Colonic mucosa (tissue), 4 donors: ENCODE data around the gene CRTC3. TPM values are rescaled to one million over a fixed set of nuclear protein-coding genes. Genes with fewer than 3 reads are reported as not detected.
A peak's percentile ranks its signal among the peaks of the same experiment; 100 is the strongest.

Experiments
- DNase-seq: peaks from one replicate; pipeline ENCODE4 v3.0.0-alpha.2; 2020
- H3K27ac ChIP-seq: fragments of 200-600 bp; one replicate; pipeline ENCODE4 v1.8.0; 2021
- H3K27me3 ChIP-seq: fragments of 200-600 bp; one replicate; pipeline ENCODE4 v1.8.0; 2021
- H3K36me3 ChIP-seq: fragments of 200-600 bp; one replicate; pipeline ENCODE4 v1.8.0; 2021
- H3K4me1 ChIP-seq: fragments of 200-600 bp; one replicate; pipeline ENCODE4 v1.8.0; 2021; ENCODE audit warnings: mild to moderate bottlenecking
- H3K4me3 ChIP-seq: fragments of 200-600 bp; one replicate; pipeline ENCODE4 v1.8.0; 2021
- H3K9ac ChIP-seq, 2 donors: one replicate each; pipeline ENCODE4 v1.7.0; 2013; ENCODE audit warnings: control low read depth in 2 of 2, low read depth in 2 of 2, low read length in 2 of 2
- H3K9me3 ChIP-seq: fragments of 200-600 bp; one replicate; pipeline ENCODE4 v1.8.0; 2021
- intact Hi-C: fragments of 100-400 bp; cut with DNase I; formaldehyde crosslinking; loops from one replicate; pipeline ENCODE4 v1.14.1; 2022
- total RNA-seq, 2 donors: library from RNA; stranded (reverse); fragmentation: NEBNext Ultra II Directional in 1 of 2; extraction: Animal tissue kit (Norgen Biotek cat#: 25700) in 1 of 2; gene quantifications; one replicate each; pipeline ENCODE4 v1.2.1, GENCODE V29; 2021
- TF ChIP-seq, protein P1 (sequence below): fragments of 200-600 bp; IDR thresholded peaks from one replicate; pipeline ENCODE4 v1.8.0; 2022; ENCODE audit warnings: antibody characterized with exemption, mild to moderate bottlenecking
- donor health status: healthy.
- donor health status: DM: no; HTN: no; CAD: no.
- donor health status: DM: no; HTN: no; CAD: no.

Gene CRTC3
- total RNA-seq, 2 donors from 2014 or later: 16.1 to 24.2 TPM

- Histone ChIP-seq H3K27me3 (no peaks in the 10 kb centered on the region), H3K9me3 (no peaks in the 10 kb centered on the region), H3K4me3 (no peak overlapping the region), H3K36me3 (no peaks in the 10 kb centered on the region), H3K27ac (no peak overlapping the region), H3K9ac (no peak overlapping the region), H3K4me1 (no peaks in the 10 kb centered on the region)
- TF ChIP-seq, protein P1, sequence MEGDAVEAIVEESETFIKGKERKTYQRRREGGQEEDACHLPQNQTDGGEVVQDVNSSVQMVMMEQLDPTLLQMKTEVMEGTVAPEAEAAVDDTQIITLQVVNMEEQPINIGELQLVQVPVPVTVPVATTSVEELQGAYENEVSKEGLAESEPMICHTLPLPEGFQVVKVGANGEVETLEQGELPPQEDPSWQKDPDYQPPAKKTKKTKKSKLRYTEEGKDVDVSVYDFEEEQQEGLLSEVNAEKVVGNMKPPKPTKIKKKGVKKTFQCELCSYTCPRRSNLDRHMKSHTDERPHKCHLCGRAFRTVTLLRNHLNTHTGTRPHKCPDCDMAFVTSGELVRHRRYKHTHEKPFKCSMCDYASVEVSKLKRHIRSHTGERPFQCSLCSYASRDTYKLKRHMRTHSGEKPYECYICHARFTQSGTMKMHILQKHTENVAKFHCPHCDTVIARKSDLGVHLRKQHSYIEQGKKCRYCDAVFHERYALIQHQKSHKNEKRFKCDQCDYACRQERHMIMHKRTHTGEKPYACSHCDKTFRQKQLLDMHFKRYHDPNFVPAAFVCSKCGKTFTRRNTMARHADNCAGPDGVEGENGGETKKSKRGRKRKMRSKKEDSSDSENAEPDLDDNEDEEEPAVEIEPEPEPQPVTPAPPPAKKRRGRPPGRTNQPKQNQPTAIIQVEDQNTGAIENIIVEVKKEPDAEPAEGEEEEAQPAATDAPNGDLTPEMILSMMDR: no peak
- intact Hi-C loops: no loop called here
- no peak for DNase-seq
These were observed 10.1 kb downstream of the CRTC3 start for GRCh38 chr15:90539789-90540188.

- Histone ChIP-seq H3K4me3 (no peak overlapping the region), H3K36me3 (no peaks in the 10 kb centered on the region), H3K9ac (no peak overlapping the region), H3K9me3 (no peaks in the 10 kb centered on the region), H3K27ac (no peak overlapping the region), H3K27me3 (no peaks in the 10 kb centered on the region), H3K4me1 (no peaks in the 10 kb centered on the region)
- intact Hi-C loops: no loop called here
- TF ChIP-seq, protein P1: no peak
- DNase-seq: no peak
These were observed 11.0 kb downstream of the CRTC3 start for GRCh38 chr15:90540768-90541167.

GRCh38 chr15:90545095-90545494 is 15.4 kb downstream of the CRTC3 start:
- no peaks in the 10 kb centered on the region for H3K4me1 ChIP-seq
- no peaks in the 10 kb centered on the region for H3K36me3 ChIP-seq
- intact Hi-C loops: no loop called here
- H3K27me3 ChIP-seq: no peaks in the 10 kb centered on the region
- H3K27ac ChIP-seq: no peak overlapping the region
- no peaks in the 10 kb centered on the region for H3K9me3 ChIP-seq
- TF ChIP-seq, protein P1: no peak
- H3K9ac ChIP-seq: no peak overlapping the region
- DNase-seq: no peak
- no peak overlapping the region for H3K4me3 ChIP-seq

- no peak for DNase-seq
- H3K4me1 ChIP-seq: no peaks in the 10 kb centered on the region
- no peak overlapping the region for H3K27ac ChIP-seq
- H3K36me3 ChIP-seq: no peaks in the 10 kb centered on the region
- TF ChIP-seq, protein P1: no peak
- H3K4me3 ChIP-seq: no peak overlapping the region
- H3K9ac ChIP-seq: no peak overlapping the region
- no peaks in the 10 kb centered on the region for H3K27me3 ChIP-seq
- intact Hi-C loops: no loop called here
- H3K9me3 ChIP-seq: no peaks in the 10 kb centered on the region
These were observed 17.8 kb downstream of the CRTC3 start for GRCh38 chr15:90547540-90547939.

GRCh38 chr15:90550919-90551318 is 21.2 kb downstream of the CRTC3 start:
- Histone ChIP-seq H3K27ac (peak overlapping the region; percentile 5), H3K9ac (no peak overlapping the region), H3K9me3 (no peaks in the 10 kb centered on the region), H3K4me3 (no peak overlapping the region), H3K4me1 (no peaks in the 10 kb centered on the region), H3K27me3 (no peaks in the 10 kb centered on the region), H3K36me3 (no peaks in the 10 kb centered on the region)
- intact Hi-C loops: no loop called here
- DNase-seq: no peak
- TF ChIP-seq, protein P1: no peak
